Measurements from ENCODE around the gene SIN3A. TPM values are rescaled to one million over a fixed set of nuclear protein-coding genes. Genes with fewer than 3 reads are reported as not detected.

SIN3A gene
- total RNA-seq, 1 experiment from 2014 or later, result 107 TPM

GRCh38 chr15:75420698-75421097 lies 30.8 kb downstream of the SIN3A start:
- H3K27me3 ChIP-seq (ENCODE audit: control insufficient read depth, insufficient read depth, low read length), result no peaks in the 10 kb centered on the region
- H3K9me3 ChIP-seq (ENCODE audit: control insufficient read depth, insufficient read depth, low read depth, low read length), result no peaks in the 10 kb centered on the region
- TF ChIP-seq POLR2AphosphoS5 (IDR thresholded peaks at IDR 0.05; ENCODE audit: low read depth, low read length), result no peak
- no peak for TF ChIP-seq TCF7L2 (IDR thresholded peaks at IDR 0.05; ENCODE audit: low read depth, low read length)
- no peak for TF ChIP-seq SIN3A (IDR thresholded peaks at IDR 0.05; ENCODE audit: borderline replicate concordance, insufficient read depth, low read depth, low read length)
- TF ChIP-seq, protein P1, sequence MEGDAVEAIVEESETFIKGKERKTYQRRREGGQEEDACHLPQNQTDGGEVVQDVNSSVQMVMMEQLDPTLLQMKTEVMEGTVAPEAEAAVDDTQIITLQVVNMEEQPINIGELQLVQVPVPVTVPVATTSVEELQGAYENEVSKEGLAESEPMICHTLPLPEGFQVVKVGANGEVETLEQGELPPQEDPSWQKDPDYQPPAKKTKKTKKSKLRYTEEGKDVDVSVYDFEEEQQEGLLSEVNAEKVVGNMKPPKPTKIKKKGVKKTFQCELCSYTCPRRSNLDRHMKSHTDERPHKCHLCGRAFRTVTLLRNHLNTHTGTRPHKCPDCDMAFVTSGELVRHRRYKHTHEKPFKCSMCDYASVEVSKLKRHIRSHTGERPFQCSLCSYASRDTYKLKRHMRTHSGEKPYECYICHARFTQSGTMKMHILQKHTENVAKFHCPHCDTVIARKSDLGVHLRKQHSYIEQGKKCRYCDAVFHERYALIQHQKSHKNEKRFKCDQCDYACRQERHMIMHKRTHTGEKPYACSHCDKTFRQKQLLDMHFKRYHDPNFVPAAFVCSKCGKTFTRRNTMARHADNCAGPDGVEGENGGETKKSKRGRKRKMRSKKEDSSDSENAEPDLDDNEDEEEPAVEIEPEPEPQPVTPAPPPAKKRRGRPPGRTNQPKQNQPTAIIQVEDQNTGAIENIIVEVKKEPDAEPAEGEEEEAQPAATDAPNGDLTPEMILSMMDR (IDR thresholded peaks at IDR 0.05), result no peak
- TF ChIP-seq, protein P2, sequence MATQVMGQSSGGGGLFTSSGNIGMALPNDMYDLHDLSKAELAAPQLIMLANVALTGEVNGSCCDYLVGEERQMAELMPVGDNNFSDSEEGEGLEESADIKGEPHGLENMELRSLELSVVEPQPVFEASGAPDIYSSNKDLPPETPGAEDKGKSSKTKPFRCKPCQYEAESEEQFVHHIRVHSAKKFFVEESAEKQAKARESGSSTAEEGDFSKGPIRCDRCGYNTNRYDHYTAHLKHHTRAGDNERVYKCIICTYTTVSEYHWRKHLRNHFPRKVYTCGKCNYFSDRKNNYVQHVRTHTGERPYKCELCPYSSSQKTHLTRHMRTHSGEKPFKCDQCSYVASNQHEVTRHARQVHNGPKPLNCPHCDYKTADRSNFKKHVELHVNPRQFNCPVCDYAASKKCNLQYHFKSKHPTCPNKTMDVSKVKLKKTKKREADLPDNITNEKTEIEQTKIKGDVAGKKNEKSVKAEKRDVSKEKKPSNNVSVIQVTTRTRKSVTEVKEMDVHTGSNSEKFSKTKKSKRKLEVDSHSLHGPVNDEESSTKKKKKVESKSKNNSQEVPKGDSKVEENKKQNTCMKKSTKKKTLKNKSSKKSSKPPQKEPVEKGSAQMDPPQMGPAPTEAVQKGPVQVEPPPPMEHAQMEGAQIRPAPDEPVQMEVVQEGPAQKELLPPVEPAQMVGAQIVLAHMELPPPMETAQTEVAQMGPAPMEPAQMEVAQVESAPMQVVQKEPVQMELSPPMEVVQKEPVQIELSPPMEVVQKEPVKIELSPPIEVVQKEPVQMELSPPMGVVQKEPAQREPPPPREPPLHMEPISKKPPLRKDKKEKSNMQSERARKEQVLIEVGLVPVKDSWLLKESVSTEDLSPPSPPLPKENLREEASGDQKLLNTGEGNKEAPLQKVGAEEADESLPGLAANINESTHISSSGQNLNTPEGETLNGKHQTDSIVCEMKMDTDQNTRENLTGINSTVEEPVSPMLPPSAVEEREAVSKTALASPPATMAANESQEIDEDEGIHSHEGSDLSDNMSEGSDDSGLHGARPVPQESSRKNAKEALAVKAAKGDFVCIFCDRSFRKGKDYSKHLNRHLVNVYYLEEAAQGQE (IDR thresholded peaks at IDR 0.05; ENCODE audit: insufficient read depth in 1 of 2, low read depth in 2 of 2, low read length in 1 of 2), result no peak
- ATAC-seq (no peak), DNase-seq (ENCODE audit: low read depth, low spot score) (no peak)
- H3K36me3 ChIP-seq (ENCODE audit: control insufficient read depth, insufficient read depth, low read length), result peaks cover 9% of the 10 kb centered on the region
- H3K27ac ChIP-seq (ENCODE audit: low read length), result no peak overlapping the region
- intact Hi-C loops (cut with micrococcal nuclease; ENCODE audit: unreplicated experiment), result no loop called here
- no peak overlapping the region for H3K4me3 ChIP-seq (ENCODE audit: low read depth in 2 of 2, low read length in 2 of 2)
- ChIA-PET POLR2A (interaction anchor here (0.7 kb wide), 1 partner anchor 12 kb away, joined by 5 read pairs; no protein-coding TSS in a partner anchor), CTCF (no interaction called here)
- H3K4me1 ChIP-seq (ENCODE audit: control insufficient read depth, insufficient read depth, low read length), result no peaks in the 10 kb centered on the region
- BruUV-seq (replicated peaks), result no TSS peak
- in situ Hi-C loops (cut with HindIII; ENCODE audit: low pct_unique_long_range_greater_than_20kb, low sequenced_read_pairs), result no loop called here

- no peak for DNase-seq (ENCODE audit: low read depth, low spot score)
- peaks cover 20% of the 10 kb centered on the region; the same call in 1 of the 2 replicates for H3K36me3 ChIP-seq (ENCODE audit: control insufficient read depth, insufficient read depth, low read length)
- POLR2A ChIA-PET, result no interaction called here
- TF ChIP-seq, protein P2 (IDR thresholded peaks at IDR 0.05; ENCODE audit: insufficient read depth in 1 of 2, low read depth in 2 of 2, low read length in 1 of 2), result no peak
- TF ChIP-seq, protein P1 (IDR thresholded peaks at IDR 0.05), result no peak
- TF ChIP-seq SIN3A (IDR thresholded peaks at IDR 0.05; ENCODE audit: borderline replicate concordance, insufficient read depth, low read depth, low read length), result no peak
- TF ChIP-seq TCF7L2 (IDR thresholded peaks at IDR 0.05; ENCODE audit: low read depth, low read length), result no peak
- TF ChIP-seq POLR2AphosphoS5 (IDR thresholded peaks at IDR 0.05; ENCODE audit: low read depth, low read length), result no peak
- no peaks in the 10 kb centered on the region for H3K27me3 ChIP-seq (ENCODE audit: control insufficient read depth, insufficient read depth, low read length)
- H3K9me3 ChIP-seq (ENCODE audit: control insufficient read depth, insufficient read depth, low read depth, low read length), result no peaks in the 10 kb centered on the region
- no peak for ATAC-seq
- H3K4me1 ChIP-seq (ENCODE audit: control insufficient read depth, insufficient read depth, low read length), result no peaks in the 10 kb centered on the region
- H3K27ac ChIP-seq (ENCODE audit: low read length), result no peak overlapping the region
- CTCF ChIA-PET, result interaction anchor here (0.6 kb wide), 1 partner anchor 437 kb away, joined by 5 read pairs; no protein-coding TSS in a partner anchor
- no peak overlapping the region for H3K4me3 ChIP-seq (ENCODE audit: low read depth in 2 of 2, low read length in 2 of 2)
- in situ Hi-C loops (cut with HindIII; ENCODE audit: low pct_unique_long_range_greater_than_20kb, low sequenced_read_pairs), result no loop called here
- BruUV-seq (replicated peaks), result no TSS peak
- intact Hi-C loops (cut with micrococcal nuclease; ENCODE audit: unreplicated experiment), result no loop called here
These were observed 34.9 kb downstream of the SIN3A start for GRCh38 chr15:75416584-75416983.

Data from Panc1 (cell line).